ENCODE measurements around the gene TBC1D16.

TBC1D16 gene, protein sequence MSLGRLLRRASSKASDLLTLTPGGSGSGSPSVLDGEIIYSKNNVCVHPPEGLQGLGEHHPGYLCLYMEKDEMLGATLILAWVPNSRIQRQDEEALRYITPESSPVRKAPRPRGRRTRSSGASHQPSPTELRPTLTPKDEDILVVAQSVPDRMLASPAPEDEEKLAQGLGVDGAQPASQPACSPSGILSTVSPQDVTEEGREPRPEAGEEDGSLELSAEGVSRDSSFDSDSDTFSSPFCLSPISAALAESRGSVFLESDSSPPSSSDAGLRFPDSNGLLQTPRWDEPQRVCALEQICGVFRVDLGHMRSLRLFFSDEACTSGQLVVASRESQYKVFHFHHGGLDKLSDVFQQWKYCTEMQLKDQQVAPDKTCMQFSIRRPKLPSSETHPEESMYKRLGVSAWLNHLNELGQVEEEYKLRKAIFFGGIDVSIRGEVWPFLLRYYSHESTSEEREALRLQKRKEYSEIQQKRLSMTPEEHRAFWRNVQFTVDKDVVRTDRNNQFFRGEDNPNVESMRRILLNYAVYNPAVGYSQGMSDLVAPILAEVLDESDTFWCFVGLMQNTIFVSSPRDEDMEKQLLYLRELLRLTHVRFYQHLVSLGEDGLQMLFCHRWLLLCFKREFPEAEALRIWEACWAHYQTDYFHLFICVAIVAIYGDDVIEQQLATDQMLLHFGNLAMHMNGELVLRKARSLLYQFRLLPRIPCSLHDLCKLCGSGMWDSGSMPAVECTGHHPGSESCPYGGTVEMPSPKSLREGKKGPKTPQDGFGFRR

GRCh38 chr17:80035687-80035936 lies at the start of gene TBC1D16:
Gene TBC1D16, minus strand, starts transcription at chr17:80035872. Its CDS starts 22,325 bp downstream, at chr17:80013547.
- FAIRE-seq, result no peak

GRCh38 chr17:80084773-80085172 lies 49.1 kb upstream of the TBC1D16 start:
- no peak for DNase-seq (ENCODE audit: low spot score)
- no peak for FAIRE-seq

More at GRCh38 chr17:80035687-80035936, at the start of gene TBC1D16:
- DNase-seq (ENCODE audit: low spot score), result no peak

DNA sequence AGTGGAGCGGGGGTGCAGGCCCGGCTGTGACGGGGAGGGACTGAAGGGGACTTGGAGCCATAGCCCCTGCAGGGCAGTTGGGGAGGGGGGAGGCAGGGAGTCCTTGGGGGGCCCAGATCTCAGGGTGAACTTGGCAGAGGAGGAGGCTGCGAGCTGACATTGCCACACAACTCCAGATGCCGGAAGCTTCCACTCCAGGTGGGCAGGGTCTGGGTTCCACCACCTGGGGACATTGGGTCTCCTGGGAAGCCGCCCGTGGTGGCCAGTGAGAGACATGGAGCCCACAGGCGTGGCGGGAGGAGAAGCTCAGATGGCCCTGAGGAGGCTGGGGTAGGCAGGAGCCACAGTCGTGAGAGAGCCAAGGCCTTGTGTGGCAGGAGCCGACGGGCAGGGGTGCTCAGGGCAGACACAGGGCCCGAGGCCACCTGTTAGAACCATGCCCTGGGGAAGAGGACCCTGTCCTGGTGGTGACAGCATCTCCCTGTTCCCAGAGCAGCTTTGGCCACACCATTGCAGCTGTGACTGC lies 47.5 kb upstream of the TBC1D16 start:
- no peak for FAIRE-seq

GRCh38 chr17:80082403-80083135 lies 46.9 kb upstream of the TBC1D16 start:
- no peak for FAIRE-seq
- DNase-seq (ENCODE audit: low spot score), result peak; percentile 63

More for the DNA sequence above, 47.5 kb upstream of the TBC1D16 start:
- no peak for DNase-seq (ENCODE audit: low spot score)

GRCh38 chr17:80081596-80081995 lies 45.9 kb upstream of the TBC1D16 start:
- DNase-seq (ENCODE audit: low spot score), result no peak
- FAIRE-seq, result no peak

GRCh38 chr17:80080081-80080480 lies 44.4 kb upstream of the TBC1D16 start:
- FAIRE-seq (no peak), DNase-seq (ENCODE audit: low spot score) (no peak)

DNA sequence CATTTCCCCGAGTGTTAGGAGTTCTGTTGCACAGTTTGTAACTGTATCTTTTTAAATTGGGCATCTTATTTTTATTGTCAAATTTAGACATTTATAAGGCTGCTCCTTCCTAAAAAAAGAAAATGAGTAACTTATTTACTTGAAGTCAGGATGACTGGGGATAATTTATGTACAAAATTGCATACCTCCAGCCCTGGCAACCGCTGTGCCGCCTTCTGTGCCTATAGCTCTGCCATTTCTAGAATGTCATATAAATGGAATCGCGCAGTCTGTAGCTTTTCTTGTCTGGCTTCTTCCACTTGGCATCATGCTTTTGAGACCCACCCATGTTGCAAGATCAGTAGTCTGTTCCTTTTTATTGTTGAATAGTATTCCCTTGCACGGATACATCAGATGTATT lies 36.7 kb upstream of the TBC1D16 start:
- FAIRE-seq, result no peak
- DNase-seq (ENCODE audit: low spot score), result no peak

DNA sequence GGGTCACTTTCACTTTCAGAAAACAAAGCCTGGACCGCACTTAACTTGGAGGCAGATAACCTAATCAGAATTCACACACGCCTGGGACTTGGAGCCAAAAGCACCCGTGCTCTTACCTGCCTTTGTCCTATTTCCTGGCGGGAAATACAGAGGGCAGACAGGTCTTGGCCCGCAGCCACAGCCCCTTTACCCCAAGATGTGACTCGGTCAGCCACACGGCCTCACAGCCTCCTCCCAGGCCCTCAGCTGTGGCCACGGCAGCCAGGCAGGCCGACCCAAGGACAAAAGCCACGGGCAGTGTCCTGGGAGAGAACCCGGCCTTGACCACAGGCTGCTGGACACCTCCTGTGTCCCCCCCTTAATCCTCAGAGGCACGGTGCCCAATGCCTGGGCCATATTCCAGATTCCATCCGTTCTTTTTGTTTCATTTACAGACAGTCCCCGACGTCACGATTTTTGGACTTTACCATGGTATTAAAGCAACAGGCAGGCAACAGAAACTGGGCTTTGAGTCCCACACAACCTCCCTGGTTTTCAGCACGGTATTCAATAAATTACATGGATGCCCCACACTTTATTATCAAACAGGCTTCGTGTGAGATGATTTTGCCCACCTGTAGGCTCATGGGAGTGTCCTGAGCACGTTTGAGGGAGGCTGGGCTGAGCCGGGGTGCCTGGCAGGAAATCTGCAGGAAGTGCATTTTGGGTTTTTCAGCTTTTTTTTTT lies 35.6 kb upstream of the TBC1D16 start:
- FAIRE-seq (no peak), DNase-seq (ENCODE audit: low spot score) (no peak)

DNA sequence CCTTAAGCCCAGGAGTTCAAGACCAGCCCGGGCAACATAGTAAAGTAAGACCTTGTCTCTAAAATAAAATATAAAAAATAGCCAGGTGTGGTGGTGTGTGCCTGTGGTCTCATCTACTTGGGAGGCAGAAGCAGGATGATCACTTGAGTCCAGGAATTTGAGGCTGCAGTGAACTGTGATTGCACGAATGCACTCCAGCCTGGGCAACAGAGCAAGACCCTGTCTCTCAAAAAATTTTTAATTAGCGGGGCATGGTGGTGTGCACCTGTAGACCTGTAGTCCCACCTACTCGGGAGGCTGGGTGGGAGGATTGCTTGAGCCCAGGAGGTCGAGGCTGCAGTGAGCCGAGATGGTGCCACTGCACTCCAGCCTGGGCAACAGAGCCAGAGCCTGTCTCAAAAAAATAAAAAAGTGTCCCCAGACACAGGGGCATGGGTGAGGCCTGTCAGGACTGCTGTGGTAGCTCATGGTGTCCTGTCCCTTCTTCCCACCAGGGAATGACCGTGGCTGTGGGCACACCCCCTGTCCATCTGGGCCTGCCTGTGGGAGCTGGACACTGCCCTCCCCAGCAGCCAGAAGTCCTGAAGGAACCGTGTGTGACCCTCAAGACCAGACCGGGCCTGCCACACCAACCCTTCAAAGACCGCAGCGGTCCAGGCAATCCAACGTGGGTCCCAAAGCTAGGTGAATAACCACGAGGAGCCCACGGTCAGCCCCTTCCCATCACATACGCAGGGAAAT lies 34.9 kb upstream of the TBC1D16 start:
- no peak for FAIRE-seq
- DNase-seq (ENCODE audit: low spot score), result no peak

- peak; percentile 70 for DNase-seq (ENCODE audit: low spot score)
- no peak for FAIRE-seq
These were observed 32.9 kb upstream of the TBC1D16 start for GRCh38 chr17:80068301-80069222.

GRCh38 chr17:80067393-80067986 lies 31.8 kb upstream of the TBC1D16 start:
- DNase-seq (ENCODE audit: low spot score) (no peak), FAIRE-seq (no peak)

- no peak for FAIRE-seq
- DNase-seq (ENCODE audit: low spot score), result no peak
These were observed 30.0 kb upstream of the TBC1D16 start for GRCh38 chr17:80065478-80066170.

- DNase-seq (ENCODE audit: low spot score), result no peak
- FAIRE-seq, result no peak
These were observed 29.0 kb upstream of the TBC1D16 start for GRCh38 chr17:80064696-80065095.

GRCh38 chr17:80063830-80064585 lies 28.3 kb upstream of the TBC1D16 start:
- FAIRE-seq (peak; percentile 77), DNase-seq (ENCODE audit: low spot score) (peak; percentile 84)

- FAIRE-seq, result no peak
- DNase-seq (ENCODE audit: low spot score), result no peak
These were observed 25.7 kb upstream of the TBC1D16 start for GRCh38 chr17:80061421-80061820.

- DNase-seq (ENCODE audit: low spot score) (no peak), FAIRE-seq (no peak)
These were observed 25.0 kb upstream of the TBC1D16 start for GRCh38 chr17:80060644-80061043.

DNA sequence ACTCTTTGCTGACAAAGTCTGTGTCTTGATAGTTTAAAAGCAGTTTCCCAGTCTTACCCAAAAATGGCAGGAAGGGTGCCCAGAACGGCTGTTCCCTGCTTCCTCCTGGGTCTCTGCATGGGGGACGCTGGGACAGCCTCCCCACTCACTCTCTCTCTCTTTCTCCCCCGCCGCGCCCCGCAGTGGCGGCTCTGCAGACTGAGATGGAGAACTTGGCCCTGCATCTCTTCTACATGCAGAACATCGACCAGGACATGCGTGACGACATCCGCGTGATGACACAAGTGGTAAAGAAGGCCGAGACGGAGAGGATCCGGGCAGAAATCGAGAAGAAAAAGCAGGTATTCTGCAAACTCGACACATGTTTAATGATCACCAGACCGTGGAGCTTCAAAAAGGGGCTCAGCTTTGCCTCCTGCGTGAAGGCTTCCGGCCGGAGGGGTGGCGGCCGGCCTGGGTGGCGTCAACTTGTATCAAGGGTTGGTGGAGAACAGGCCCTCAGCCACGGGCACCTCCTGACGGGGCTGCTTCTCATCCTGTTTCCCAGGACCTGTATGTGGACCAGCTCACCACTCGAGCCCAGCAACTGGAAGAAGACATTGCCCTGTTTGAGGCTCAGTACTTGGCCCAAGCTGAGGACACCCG lies 22.8 kb upstream of the TBC1D16 start:
- no peak for FAIRE-seq

More for the DNA sequence above, 22.8 kb upstream of the TBC1D16 start:
- no peak for DNase-seq (ENCODE audit: low spot score)
